T-cell (primary cell): ENCODE data around the gene ARL15. TPM values are rescaled to one million over a fixed set of nuclear protein-coding genes. Genes with fewer than 3 reads are reported as not detected.

ENCODE experiments used
- ATAC-seq, 4 experiments: fragments of 200-7000 bp in 3 of 4; fragments of 150-1000 bp in 1 of 4; cut with Tn5 transposase; replicated peaks in 1 of 4; 1 replicate in 3 of 4; 2 replicates in 1 of 4; pipeline ENCODE4 v1.10.0; 2021; ENCODE audit warnings: moderate library complexity in 3 of 4, mild to moderate bottlenecking in 2 of 4, moderate number of reproducible peaks in 1 of 4
- CTCF ChIA-PET, 2 donors: fragments of 300-600 bp; sonication (Branson Sonifier 250); formaldehyde crosslinking; loops; one replicate each; lab custom pipeline; 2022; ENCODE audit warnings: antibody characterized with exemption in 2 of 2; lab: Charles Lee
- POLR2A ChIA-PET, 2 donors: fragments of 300-600 bp; sonication (Branson Sonifier 250); formaldehyde crosslinking; loops; one replicate each; lab custom pipeline; 2022; ENCODE audit warnings: antibody characterized with exemption in 2 of 2; lab: Charles Lee
- DNase-seq, 35 experiments: peaks; one replicate each; pipeline versions ENCODE4 v3.0.0 to v3.0.0-alpha.2; 2013 to 2023
- H3K27ac ChIP-seq: one replicate; pipeline ENCODE4 v1.5.1; 2013; ENCODE audit warnings: low read length
- H3K27me3 ChIP-seq, 2 experiments: replicated peaks in 1 of 2; 1 replicate in 1 of 2; 2 replicates in 1 of 2; pipeline versions ENCODE4 v1.6.1 to v1.7.0; 2013; ENCODE audit warnings: low read length in 1 of 2, mixed read lengths in 1 of 2; ENCODE audit not compliant: control insufficient read depth in 2 of 2, insufficient read depth in 2 of 2; ENCODE audit errors: extremely low read depth in 1 of 2
- H3K36me3 ChIP-seq, 2 donors: 1 replicate in 1 of 2; 2 replicates in 1 of 2; pipeline versions ENCODE4 v1.6.1 to v1.7.0; 2013; ENCODE audit warnings: low read length in 1 of 2; ENCODE audit not compliant: control insufficient read depth in 2 of 2, insufficient read depth in 1 of 2; ENCODE audit errors: extremely low read depth in 1 of 2
- H3K4me1 ChIP-seq, 2 experiments: 1 replicate in 1 of 2; 2 replicates in 1 of 2; pipeline versions ENCODE4 v1.6.1 to v1.7.0; 2013; ENCODE audit warnings: low read length in 2 of 2, mixed read lengths in 1 of 2; ENCODE audit not compliant: insufficient read depth in 2 of 2, control insufficient read depth in 1 of 2; ENCODE audit errors: extremely low read depth in 1 of 2
- H3K4me3 ChIP-seq, 2 donors: 1 replicate in 1 of 2; 2 replicates in 1 of 2; pipeline versions ENCODE4 v1.5.1 to v1.7.0; 2013; ENCODE audit warnings: mild to moderate bottlenecking in 2 of 2, low read length in 1 of 2, moderate library complexity in 1 of 2; ENCODE audit not compliant: control insufficient read depth in 1 of 2; ENCODE audit errors: extremely low read depth in 1 of 2
- H3K9me3 ChIP-seq: 2 replicates; pipeline ENCODE4 v1.7.0; 2013
- H3K27ac Mint-ChIP-seq, 2 donors: one replicate each; pipeline ENCODE4 v1.8.0; 2020 to 2021; ENCODE audit warnings: mild to moderate bottlenecking in 2 of 2, mixed read lengths in 2 of 2
- H3K27me3 Mint-ChIP-seq, 2 donors: one replicate each; pipeline ENCODE4 v1.8.0; 2021 to 2022; ENCODE audit warnings: mixed read lengths in 2 of 2
- H3K36me3 Mint-ChIP-seq: one replicate; pipeline ENCODE4 v1.8.0; 2021; ENCODE audit warnings: mixed read lengths
- H3K4me1 Mint-ChIP-seq, 3 donors: one replicate each; pipeline ENCODE4 v1.8.0; 2020 to 2022; ENCODE audit warnings: mixed read lengths in 3 of 3, mild to moderate bottlenecking in 1 of 3
- H3K4me3 Mint-ChIP-seq, 3 donors: one replicate each; pipeline ENCODE4 v1.8.0; 2020 to 2022; ENCODE audit warnings: mild to moderate bottlenecking in 3 of 3, mixed read lengths in 3 of 3, moderate library complexity in 3 of 3
- H3K9me3 Mint-ChIP-seq, 3 donors: one replicate each; pipeline ENCODE4 v1.8.0; 2020 to 2022; ENCODE audit warnings: mixed read lengths in 3 of 3
- WGBS: methylation state at CpG from one replicate; pipeline ENCODE4 v1.1.5; 2013; ENCODE audit warnings: missing lambda C conversion rate; ENCODE audit not compliant: insufficient coverage; 5-methylcytosine and 5-hydroxymethylcytosine counted together
- total RNA-seq, 35 experiments: library from RNA in 6 of 35; stranded (reverse) in 6 of 35; fragments of 120-200 nt in 1 of 35; gene quantifications; one replicate each; pipeline versions ENCODE4 v1.2.1 to v1.2.4 and lab custom pipeline; 2013 to 2026

The ARL15 gene
- total RNA-seq, 5 donors from 2014 or later (not counting 1 experiment from before 2014, with no cell fraction given), result 10.7 to 21.6 (median 11.7) TPM

GRCh38 chr5:54263447-54263846 lies 46.9 kb downstream of the ARL15 start:
- H3K4me1 ChIP-seq, result no peaks in the 10 kb centered on the region
- H3K36me3 ChIP-seq, result no peaks in the 10 kb centered on the region
- no peaks in the 10 kb centered on the region for H3K9me3 ChIP-seq
- Mint-ChIP-seq H3K4me3 (no peak overlapping the region), H3K36me3 (peaks cover 8% of the 10 kb centered on the region), H3K4me1 (peaks cover 22 to 38% (median 31%) of the 10 kb centered on the region in 3 donors), H3K9me3 (no peaks in the 10 kb centered on the region), H3K27ac (no peak overlapping the region), H3K27me3 (no peaks in the 10 kb centered on the region)
- POLR2A ChIA-PET, result no interaction called here
- H3K27ac ChIP-seq, result no peak overlapping the region
- no peak for DNase-seq
- no peak for ATAC-seq
- CTCF ChIA-PET, result no interaction called here
- no peak overlapping the region for H3K4me3 ChIP-seq
- no CpG with 5 or more reads among the region's 1 CpG for WGBS
- H3K27me3 ChIP-seq, result no peaks in the 10 kb centered on the region

GRCh38 chr5:54261596-54261995 lies 48.8 kb downstream of the ARL15 start:
- Mint-ChIP-seq H3K4me3 (no peak overlapping the region), H3K27ac (no peak overlapping the region), H3K36me3 (peaks cover 8% of the 10 kb centered on the region), H3K4me1 (peaks cover 33 to 53% (median 44%) of the 10 kb centered on the region in 3 donors), H3K27me3 (no peaks in the 10 kb centered on the region), H3K9me3 (no peaks in the 10 kb centered on the region)
- ATAC-seq (no peak), DNase-seq (no peak)
- Histone ChIP-seq H3K27ac (no peak overlapping the region), H3K9me3 (no peaks in the 10 kb centered on the region), H3K27me3 (no peaks in the 10 kb centered on the region), H3K4me3 (no peak overlapping the region), H3K4me1 (no peaks in the 10 kb centered on the region), H3K36me3 (no peaks in the 10 kb centered on the region)
- no CpG with 5 or more reads among the region's 3 CpGs for WGBS
- POLR2A ChIA-PET, result no interaction called here
- CTCF ChIA-PET, result no interaction called here

GRCh38 chr5:54259981-54260380 lies 50.4 kb downstream of the ARL15 start:
- no peak overlapping the region for H3K4me3 ChIP-seq
- H3K27me3 ChIP-seq, result no peaks in the 10 kb centered on the region
- DNase-seq (no peak), ATAC-seq (no peak)
- H3K4me1 Mint-ChIP-seq, result peaks cover 41 to 63% (median 54%) of the 10 kb centered on the region in 3 donors
- H3K9me3 Mint-ChIP-seq, result no peaks in the 10 kb centered on the region
- H3K9me3 ChIP-seq, result no peaks in the 10 kb centered on the region
- no peak overlapping the region for H3K27ac Mint-ChIP-seq
- H3K4me1 ChIP-seq, result no peaks in the 10 kb centered on the region
- H3K4me3 Mint-ChIP-seq, result no peak overlapping the region
- no peaks in the 10 kb centered on the region for H3K36me3 ChIP-seq
- no peak overlapping the region for H3K27ac ChIP-seq
- peaks cover 8% of the 10 kb centered on the region for H3K36me3 Mint-ChIP-seq
- no peaks in the 10 kb centered on the region for H3K27me3 Mint-ChIP-seq
- 100% methylated on average over 4 of the region's 4 CpGs for WGBS
- CTCF ChIA-PET, result no interaction called here
- POLR2A ChIA-PET, result no interaction called here

GRCh38 chr5:54259090-54259489 lies 51.3 kb downstream of the ARL15 start:
- ChIA-PET POLR2A (interaction anchor here in 1 of 2 donors (0.6 kb wide), 1 partner anchor 1274 kb away, joined by 3 read pairs; no protein-coding TSS in a partner anchor), CTCF (interaction anchor here in 1 of 2 donors (0.6 kb wide), 1 partner anchor 15 kb away, joined by 3 read pairs; no protein-coding TSS in a partner anchor)
- peaks cover 44 to 55% (median 48%) of the 10 kb centered on the region in 3 donors for H3K4me1 Mint-ChIP-seq
- Histone ChIP-seq H3K9me3 (no peaks in the 10 kb centered on the region), H3K36me3 (no peaks in the 10 kb centered on the region), H3K27me3 (no peaks in the 10 kb centered on the region), H3K4me1 (no peaks in the 10 kb centered on the region), H3K27ac (no peak overlapping the region), H3K4me3 (no peak overlapping the region)
- ATAC-seq, result no peak
- H3K27ac Mint-ChIP-seq, result no peak overlapping the region
- no peaks in the 10 kb centered on the region for H3K27me3 Mint-ChIP-seq
- H3K36me3 Mint-ChIP-seq, result peaks cover 7% of the 10 kb centered on the region
- no peaks in the 10 kb centered on the region for H3K9me3 Mint-ChIP-seq
- DNase-seq, result no peak
- no peak overlapping the region for H3K4me3 Mint-ChIP-seq

GRCh38 chr5:54257366-54258118 lies 52.8 kb downstream of the ARL15 start:
- H3K4me1 Mint-ChIP-seq, result peaks cover 46 to 49% (median 47%) of the 10 kb centered on the region in 3 donors
- 17% methylated on average over 1 of the region's 6 CpGs for WGBS
- Histone ChIP-seq H3K9me3 (no peaks in the 10 kb centered on the region), H3K27ac (no peak overlapping the region), H3K27me3 (no peaks in the 10 kb centered on the region), H3K4me3 (no peak overlapping the region), H3K36me3 (no peaks in the 10 kb centered on the region), H3K4me1 (no peaks in the 10 kb centered on the region)
- ChIA-PET POLR2A (no interaction called here), CTCF (interaction anchor here in 1 of 2 donors (1.2 kb wide), 1 partner anchor 610 kb away, joined by 4 read pairs; no protein-coding TSS in a partner anchor)
- H3K27me3 Mint-ChIP-seq, result no peaks in the 10 kb centered on the region
- no peak overlapping the region for H3K27ac Mint-ChIP-seq
- H3K9me3 Mint-ChIP-seq, result no peaks in the 10 kb centered on the region
- no peak for DNase-seq
- H3K36me3 Mint-ChIP-seq, result peaks cover 4% of the 10 kb centered on the region
- no peak for ATAC-seq
- no peak overlapping the region for H3K4me3 Mint-ChIP-seq

GRCh38 chr5:54254482-54255198 lies 55.7 kb downstream of the ARL15 start:
- no peak for ATAC-seq
- Histone ChIP-seq H3K4me3 (no peak overlapping the region), H3K27ac (no peak overlapping the region), H3K36me3 (no peaks in the 10 kb centered on the region), H3K4me1 (no peaks in the 10 kb centered on the region), H3K9me3 (no peaks in the 10 kb centered on the region), H3K27me3 (no peaks in the 10 kb centered on the region)
- H3K27ac Mint-ChIP-seq, result no peak overlapping the region
- CTCF ChIA-PET, result interaction anchor here (0.5 to 1.3 kb wide), 4 partner anchors 11 to 166 kb away, joined by 4 to 8 read pairs (median 4); no protein-coding TSS in a partner anchor
- H3K4me1 Mint-ChIP-seq, result peaks cover 37 to 52% (median 40%) of the 10 kb centered on the region in 3 donors
- H3K36me3 Mint-ChIP-seq, result peaks cover 4% of the 10 kb centered on the region
- no peaks in the 10 kb centered on the region for H3K27me3 Mint-ChIP-seq
- no peaks in the 10 kb centered on the region for H3K9me3 Mint-ChIP-seq
- DNase-seq, result no peak
- POLR2A ChIA-PET, result interaction anchor here (0.6 kb wide), 2 partner anchors 12 to 1053 kb away, joined by 3 to 4 read pairs; partner anchors contain the start of gene DHX29 (in 1 of the 2)
- no peak overlapping the region for H3K4me3 Mint-ChIP-seq
- 86% methylated on average over 3 of the region's 6 CpGs for whole genome bisulfite sequencing
